HepG2 (cell line): Measurements from ENCODE around the gene GOT2. TPM values are rescaled to one million over a fixed set of nuclear protein-coding genes. Genes with fewer than 3 reads are reported as not detected.

ENCODE experiments used
- HNF4G ChIP-seq, 2 experiments: sonication (generic) in 1 of 2; formaldehyde crosslinking in 1 of 2; IDR thresholded peaks; 2 replicates each; pipeline versions ENCODE4 v1.4.0 to v1.6.1; 2011 to 2020; ENCODE audit warnings: borderline replicate concordance in 2 of 2, low read depth in 2 of 2, mild to moderate bottlenecking in 2 of 2, low read length in 1 of 2, missing genetic modification reagents in 1 of 2, moderate library complexity in 1 of 2
- HOXA9 ChIP-seq: sonication (generic); formaldehyde crosslinking; IDR thresholded peaks from 2 replicates; pipeline ENCODE4 v1.8.1; 2022; ENCODE audit warnings: missing genetic modification reagents, mild to moderate bottlenecking, moderate library complexity, borderline replicate concordance
- MTA1 ChIP-seq: sonication (generic); formaldehyde crosslinking; IDR thresholded peaks from 2 replicates; pipeline ENCODE4 v1.4.0; 2020; ENCODE audit warnings: missing genetic modification reagents, mild to moderate bottlenecking, borderline replicate concordance
- MXD4 ChIP-seq: IDR thresholded peaks from 2 replicates; pipeline ENCODE4 v1.6.1; 2016; ENCODE audit warnings: mild to moderate bottlenecking, missing biosample characterization, missing genetic modification reagents
- NCOA5 ChIP-seq: sonication (generic); formaldehyde crosslinking; IDR thresholded peaks from 2 replicates; pipeline ENCODE4 v1.4.0; 2020; ENCODE audit warnings: missing genetic modification reagents
- RARG ChIP-seq: sonication (generic); formaldehyde crosslinking; IDR thresholded peaks from 2 replicates; pipeline ENCODE4 v1.4.0; 2020; ENCODE audit warnings: low read depth, mild to moderate bottlenecking, missing genetic modification reagents
- SPEN ChIP-seq: sonication (generic); formaldehyde crosslinking; IDR thresholded peaks from 2 replicates; pipeline ENCODE4 v1.5.1; 2020; ENCODE audit warnings: low read depth, mild to moderate bottlenecking, missing genetic modification reagents
- ZBTB38 ChIP-seq: sonication (generic); formaldehyde crosslinking; IDR thresholded peaks from 2 replicates; pipeline ENCODE4 v1.5.1; 2020; ENCODE audit warnings: mild to moderate bottlenecking, missing genetic modification reagents
- ZNF615 ChIP-seq: sonication (generic); formaldehyde crosslinking; IDR thresholded peaks from 2 replicates; pipeline ENCODE4 v1.5.0; 2020; ENCODE audit warnings: mild to moderate bottlenecking, missing genetic modification reagents, borderline replicate concordance
- ZNF670 ChIP-seq: sonication (generic); formaldehyde crosslinking; IDR thresholded peaks from 2 replicates; pipeline ENCODE4 v1.8.0; 2022; ENCODE audit warnings: mild to moderate bottlenecking, missing genetic modification reagents, borderline replicate concordance
- ZNF891 ChIP-seq: sonication (generic); formaldehyde crosslinking; IDR thresholded peaks from 2 replicates; pipeline ENCODE4 v1.5.0; 2020; ENCODE audit warnings: mild to moderate bottlenecking, missing genetic modification reagents
- polyA plus RNA-seq, 8 experiments: library from polyadenylated mRNA; depleted of rRNA in 3 of 8; stranded (reverse) in 7 of 8; unstranded in 1 of 8; fragments of >200 nt; fragmentation: Illumina TruSeq in 4 of 8; extraction: Trizol in 4 of 8; gene quantifications; 2 replicates each; pipeline versions ENCODE4 v1.2.1 to v1.2.3, GENCODE V29; 2011 to 2016; ENCODE audit warnings: low read depth in 4 of 8, missing spikeins in 1 of 8, mixed read lengths in 1 of 8; ENCODE audit not compliant: insufficient read depth in 1 of 8
- total RNA-seq, 5 experiments: library from RNA; depleted of rRNA; stranded (reverse); fragments of >200 nt; fragmentation: Illumina TruSeq; extraction: Trizol; gene quantifications; 2 replicates each; pipeline ENCODE4 v1.2.3, GENCODE V29; 2016; ENCODE audit warnings: low read depth in 1 of 5
- TF ChIP-seq, protein P1 (sequence below): sonication (generic); formaldehyde crosslinking; IDR thresholded peaks from 2 replicates; pipeline ENCODE4 v1.4.0; 2020; ENCODE audit warnings: mild to moderate bottlenecking, missing genetic modification reagents
- TF ChIP-seq, protein P2 (sequence below): sonication (generic); formaldehyde crosslinking; IDR thresholded peaks from 2 replicates; pipeline ENCODE4 v1.8.0; 2022; ENCODE audit warnings: missing genetic modification reagents, mild to moderate bottlenecking, borderline replicate concordance
- TF ChIP-seq, protein P3 (sequence below): sonication (generic); formaldehyde crosslinking; IDR thresholded peaks from 2 replicates; pipeline ENCODE4 v1.5.0; 2020; ENCODE audit warnings: missing genetic modification reagents
- TF ChIP-seq, protein P4 (sequence below): sonication (generic); formaldehyde crosslinking; IDR thresholded peaks from 2 replicates; pipeline ENCODE4 v1.8.0; 2022; ENCODE audit warnings: missing genetic modification reagents, mild to moderate bottlenecking, moderate library complexity, borderline replicate concordance
- TF ChIP-seq, protein P5 (sequence below): sonication (generic); formaldehyde crosslinking; IDR thresholded peaks from 2 replicates; pipeline ENCODE4 v1.8.1; 2023; ENCODE audit warnings: missing genetic modification reagents, mild to moderate bottlenecking, borderline replicate concordance
- TF ChIP-seq, protein P6 (sequence below): sonication (generic); formaldehyde crosslinking; IDR thresholded peaks from 2 replicates; pipeline ENCODE4 v1.5.0; 2020; ENCODE audit warnings: mild to moderate bottlenecking, missing genetic modification reagents, borderline replicate concordance

Gene GOT2
- total and polyA plus RNA-seq, 2 of the 13 experiments (the other 11 are each of a cell fraction or from before 2014, with no cell fraction given): 32.6 to 121 TPM

DNA sequence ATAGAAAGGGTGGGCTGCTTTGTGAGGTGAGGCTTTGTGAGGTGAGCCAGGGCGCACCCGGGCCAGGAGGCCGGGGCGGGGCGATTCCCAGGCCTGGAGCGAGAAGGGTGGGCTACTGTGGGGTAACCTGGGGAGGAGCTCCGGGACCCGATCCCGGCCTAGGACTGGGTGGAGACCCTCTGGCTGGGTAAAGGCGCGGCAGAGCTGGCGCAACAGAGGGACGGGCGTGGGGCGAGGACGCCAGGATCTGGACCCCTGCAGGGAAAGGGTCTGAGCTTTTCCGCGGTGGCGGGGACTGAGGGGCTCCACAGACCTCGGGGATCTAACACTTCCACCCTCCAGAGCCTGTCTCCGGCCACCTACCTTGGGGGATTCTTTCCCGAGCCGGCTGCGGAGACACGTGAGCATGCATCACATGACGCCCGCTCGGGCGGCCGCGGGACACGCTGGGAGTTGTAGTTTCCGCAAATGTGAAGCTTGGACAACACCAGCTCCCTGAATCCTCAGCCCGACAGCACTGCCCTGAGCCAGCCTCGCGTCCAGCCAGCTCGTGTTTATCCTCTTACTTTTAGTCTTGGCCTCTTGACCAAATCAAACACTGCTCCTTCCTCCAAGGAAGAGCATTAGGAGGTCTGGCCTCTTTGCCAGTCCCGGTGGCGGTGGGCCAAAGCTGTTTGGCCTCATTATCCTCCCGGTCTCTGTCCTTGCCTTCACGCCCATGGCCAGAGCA lies 49.6 kb downstream of the GOT2 start, which contains the start of gene SLC38A7 (continued):
- no peak for TF ChIP-seq HOXA9
- TF ChIP-seq, protein P1, sequence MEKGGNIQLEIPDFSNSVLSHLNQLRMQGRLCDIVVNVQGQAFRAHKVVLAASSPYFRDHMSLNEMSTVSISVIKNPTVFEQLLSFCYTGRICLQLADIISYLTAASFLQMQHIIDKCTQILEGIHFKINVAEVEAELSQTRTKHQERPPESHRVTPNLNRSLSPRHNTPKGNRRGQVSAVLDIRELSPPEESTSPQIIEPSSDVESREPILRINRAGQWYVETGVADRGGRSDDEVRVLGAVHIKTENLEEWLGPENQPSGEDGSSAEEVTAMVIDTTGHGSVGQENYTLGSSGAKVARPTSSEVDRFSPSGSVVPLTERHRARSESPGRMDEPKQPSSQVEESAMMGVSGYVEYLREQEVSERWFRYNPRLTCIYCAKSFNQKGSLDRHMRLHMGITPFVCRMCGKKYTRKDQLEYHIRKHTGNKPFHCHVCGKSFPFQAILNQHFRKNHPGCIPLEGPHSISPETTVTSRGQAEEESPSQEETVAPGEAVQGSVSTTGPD (CRISPR knock-in tag): no peak
- peak; percentile 90 for TF ChIP-seq ZNF891 (CRISPR knock-in tag)
- no peak for TF ChIP-seq RARG (CRISPR knock-in tag)
- TF ChIP-seq, protein P2, sequence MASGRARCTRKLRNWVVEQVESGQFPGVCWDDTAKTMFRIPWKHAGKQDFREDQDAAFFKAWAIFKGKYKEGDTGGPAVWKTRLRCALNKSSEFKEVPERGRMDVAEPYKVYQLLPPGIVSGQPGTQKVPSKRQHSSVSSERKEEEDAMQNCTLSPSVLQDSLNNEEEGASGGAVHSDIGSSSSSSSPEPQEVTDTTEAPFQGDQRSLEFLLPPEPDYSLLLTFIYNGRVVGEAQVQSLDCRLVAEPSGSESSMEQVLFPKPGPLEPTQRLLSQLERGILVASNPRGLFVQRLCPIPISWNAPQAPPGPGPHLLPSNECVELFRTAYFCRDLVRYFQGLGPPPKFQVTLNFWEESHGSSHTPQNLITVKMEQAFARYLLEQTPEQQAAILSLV (CRISPR knock-in tag): peak; percentile 79; the same call in 1 of the 2 replicates
- TF ChIP-seq NCOA5 (CRISPR knock-in tag): no peak
- TF ChIP-seq SPEN (CRISPR knock-in tag): peak; percentile 92
- TF ChIP-seq, protein P3, sequence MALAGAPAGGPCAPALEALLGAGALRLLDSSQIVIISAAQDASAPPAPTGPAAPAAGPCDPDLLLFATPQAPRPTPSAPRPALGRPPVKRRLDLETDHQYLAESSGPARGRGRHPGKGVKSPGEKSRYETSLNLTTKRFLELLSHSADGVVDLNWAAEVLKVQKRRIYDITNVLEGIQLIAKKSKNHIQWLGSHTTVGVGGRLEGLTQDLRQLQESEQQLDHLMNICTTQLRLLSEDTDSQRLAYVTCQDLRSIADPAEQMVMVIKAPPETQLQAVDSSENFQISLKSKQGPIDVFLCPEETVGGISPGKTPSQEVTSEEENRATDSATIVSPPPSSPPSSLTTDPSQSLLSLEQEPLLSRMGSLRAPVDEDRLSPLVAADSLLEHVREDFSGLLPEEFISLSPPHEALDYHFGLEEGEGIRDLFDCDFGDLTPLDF (CRISPR knock-in tag): peak; percentile 34; the same call in 1 of the 2 replicates
- TF ChIP-seq HNF4G (IDR thresholded peaks at IDR 0.05; ENCODE audit: borderline replicate concordance, low read depth, low read length): no peak
- no peak for TF ChIP-seq HNF4G (CRISPR knock-in tag; IDR thresholded peaks at IDR 0.05; ENCODE audit: borderline replicate concordance, low read depth)
- peak; percentile 92 for TF ChIP-seq MXD4 (CRISPR knock-in tag)
- TF ChIP-seq ZNF615 (CRISPR knock-in tag): no peak
- TF ChIP-seq, protein P4, sequence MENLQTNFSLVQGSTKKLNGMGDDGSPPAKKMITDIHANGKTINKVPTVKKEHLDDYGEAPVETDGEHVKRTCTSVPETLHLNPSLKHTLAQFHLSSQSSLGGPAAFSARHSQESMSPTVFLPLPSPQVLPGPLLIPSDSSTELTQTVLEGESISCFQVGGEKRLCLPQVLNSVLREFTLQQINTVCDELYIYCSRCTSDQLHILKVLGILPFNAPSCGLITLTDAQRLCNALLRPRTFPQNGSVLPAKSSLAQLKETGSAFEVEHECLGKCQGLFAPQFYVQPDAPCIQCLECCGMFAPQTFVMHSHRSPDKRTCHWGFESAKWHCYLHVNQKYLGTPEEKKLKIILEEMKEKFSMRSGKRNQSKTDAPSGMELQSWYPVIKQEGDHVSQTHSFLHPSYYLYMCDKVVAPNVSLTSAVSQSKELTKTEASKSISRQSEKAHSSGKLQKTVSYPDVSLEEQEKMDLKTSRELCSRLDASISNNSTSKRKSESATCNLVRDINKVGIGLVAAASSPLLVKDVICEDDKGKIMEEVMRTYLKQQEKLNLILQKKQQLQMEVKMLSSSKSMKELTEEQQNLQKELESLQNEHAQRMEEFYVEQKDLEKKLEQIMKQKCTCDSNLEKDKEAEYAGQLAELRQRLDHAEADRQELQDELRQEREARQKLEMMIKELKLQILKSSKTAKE (CRISPR knock-in tag): no peak
- no peak for TF ChIP-seq ZNF670 (CRISPR knock-in tag)
- no peak for TF ChIP-seq ZBTB38
- TF ChIP-seq, protein P5, sequence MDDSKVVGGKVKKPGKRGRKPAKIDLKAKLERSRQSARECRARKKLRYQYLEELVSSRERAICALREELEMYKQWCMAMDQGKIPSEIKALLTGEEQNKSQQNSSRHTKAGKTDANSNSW: no peak
- TF ChIP-seq MTA1: no peak; the same call in 1 of the 2 replicates
- TF ChIP-seq, protein P6, sequence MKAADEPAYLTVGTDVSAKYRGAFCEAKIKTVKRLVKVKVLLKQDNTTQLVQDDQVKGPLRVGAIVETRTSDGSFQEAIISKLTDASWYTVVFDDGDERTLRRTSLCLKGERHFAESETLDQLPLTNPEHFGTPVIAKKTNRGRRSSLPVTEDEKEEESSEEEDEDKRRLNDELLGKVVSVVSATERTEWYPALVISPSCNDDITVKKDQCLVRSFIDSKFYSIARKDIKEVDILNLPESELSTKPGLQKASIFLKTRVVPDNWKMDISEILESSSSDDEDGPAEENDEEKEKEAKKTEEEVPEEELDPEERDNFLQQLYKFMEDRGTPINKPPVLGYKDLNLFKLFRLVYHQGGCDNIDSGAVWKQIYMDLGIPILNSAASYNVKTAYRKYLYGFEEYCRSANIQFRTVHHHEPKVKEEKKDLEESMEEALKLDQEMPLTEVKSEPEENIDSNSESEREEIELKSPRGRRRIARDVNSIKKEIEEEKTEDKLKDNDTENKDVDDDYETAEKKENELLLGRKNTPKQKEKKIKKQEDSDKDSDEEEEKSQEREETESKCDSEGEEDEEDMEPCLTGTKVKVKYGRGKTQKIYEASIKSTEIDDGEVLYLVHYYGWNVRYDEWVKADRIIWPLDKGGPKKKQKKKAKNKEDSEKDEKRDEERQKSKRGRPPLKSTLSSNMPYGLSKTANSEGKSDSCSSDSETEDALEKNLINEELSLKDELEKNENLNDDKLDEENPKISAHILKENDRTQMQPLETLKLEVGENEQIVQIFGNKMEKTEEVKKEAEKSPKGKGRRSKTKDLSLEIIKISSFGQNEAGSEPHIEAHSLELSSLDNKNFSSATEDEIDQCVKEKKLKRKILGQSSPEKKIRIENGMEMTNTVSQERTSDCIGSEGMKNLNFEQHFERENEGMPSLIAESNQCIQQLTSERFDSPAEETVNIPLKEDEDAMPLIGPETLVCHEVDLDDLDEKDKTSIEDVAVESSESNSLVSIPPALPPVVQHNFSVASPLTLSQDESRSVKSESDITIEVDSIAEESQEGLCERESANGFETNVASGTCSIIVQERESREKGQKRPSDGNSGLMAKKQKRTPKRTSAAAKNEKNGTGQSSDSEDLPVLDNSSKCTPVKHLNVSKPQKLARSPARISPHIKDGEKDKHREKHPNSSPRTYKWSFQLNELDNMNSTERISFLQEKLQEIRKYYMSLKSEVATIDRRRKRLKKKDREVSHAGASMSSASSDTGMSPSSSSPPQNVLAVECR: peak; percentile 98
